ENCODE results near the gene TERT. TPM values are rescaled to one million over a fixed set of nuclear protein-coding genes. Genes with fewer than 3 reads are reported as not detected.

Gene TERT
- total RNA-seq, 3 donors from 2014 or later: under 0.01 TPM; not detected in 2

DNA sequence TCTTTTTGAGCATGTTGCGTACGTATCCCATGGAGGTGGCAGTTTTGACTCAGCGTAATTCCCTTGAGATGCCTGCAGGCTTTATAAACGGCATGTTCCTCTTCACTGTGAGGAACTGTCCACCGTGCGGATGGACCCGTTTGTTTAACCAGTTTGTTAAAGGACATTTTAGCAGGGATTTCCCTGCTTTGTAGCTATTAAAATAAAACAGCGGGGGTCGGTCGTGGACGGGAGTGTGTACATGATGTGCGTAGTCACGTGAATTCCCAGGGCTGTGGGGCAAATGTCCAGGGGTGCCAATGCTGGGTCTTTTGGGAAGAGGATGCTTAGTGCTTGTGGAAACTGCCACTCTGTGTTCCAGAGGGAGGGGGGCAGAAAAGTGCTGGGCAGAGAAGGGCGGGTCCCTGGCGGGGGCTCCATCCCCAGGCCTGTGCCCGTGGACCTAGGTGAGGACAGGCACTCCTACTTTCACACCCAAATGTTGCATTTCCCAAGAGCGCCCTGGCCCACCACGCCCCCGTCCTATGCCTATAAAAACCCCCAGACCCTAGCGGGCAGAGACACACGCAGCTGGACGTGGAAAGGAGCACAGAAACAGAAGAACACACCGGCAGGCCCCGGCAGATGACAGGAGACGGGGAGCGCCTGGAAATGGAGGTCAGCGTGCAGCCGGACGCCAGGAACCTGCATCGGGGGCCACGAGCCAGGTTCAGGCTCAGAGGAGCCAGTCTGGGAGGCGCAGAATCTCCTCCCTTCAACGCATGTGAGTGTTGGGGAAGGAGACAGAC is 4.0 kb upstream of the TERT start:
- no peak overlapping the region for H3K27ac ChIP-seq
- peaks cover 0 to 5% of the 10 kb centered on the region in 2 donors for H3K4me1 ChIP-seq
- TF ChIP-seq POLR2A (IDR thresholded peaks at IDR 0.05): no peak
- TF ChIP-seq POLR2AphosphoS5 (IDR thresholded peaks at IDR 0.05): no peak
- TF ChIP-seq, protein P1, sequence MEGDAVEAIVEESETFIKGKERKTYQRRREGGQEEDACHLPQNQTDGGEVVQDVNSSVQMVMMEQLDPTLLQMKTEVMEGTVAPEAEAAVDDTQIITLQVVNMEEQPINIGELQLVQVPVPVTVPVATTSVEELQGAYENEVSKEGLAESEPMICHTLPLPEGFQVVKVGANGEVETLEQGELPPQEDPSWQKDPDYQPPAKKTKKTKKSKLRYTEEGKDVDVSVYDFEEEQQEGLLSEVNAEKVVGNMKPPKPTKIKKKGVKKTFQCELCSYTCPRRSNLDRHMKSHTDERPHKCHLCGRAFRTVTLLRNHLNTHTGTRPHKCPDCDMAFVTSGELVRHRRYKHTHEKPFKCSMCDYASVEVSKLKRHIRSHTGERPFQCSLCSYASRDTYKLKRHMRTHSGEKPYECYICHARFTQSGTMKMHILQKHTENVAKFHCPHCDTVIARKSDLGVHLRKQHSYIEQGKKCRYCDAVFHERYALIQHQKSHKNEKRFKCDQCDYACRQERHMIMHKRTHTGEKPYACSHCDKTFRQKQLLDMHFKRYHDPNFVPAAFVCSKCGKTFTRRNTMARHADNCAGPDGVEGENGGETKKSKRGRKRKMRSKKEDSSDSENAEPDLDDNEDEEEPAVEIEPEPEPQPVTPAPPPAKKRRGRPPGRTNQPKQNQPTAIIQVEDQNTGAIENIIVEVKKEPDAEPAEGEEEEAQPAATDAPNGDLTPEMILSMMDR (IDR thresholded peaks at IDR 0.05): no peak
- H3K27me3 ChIP-seq: peaks cover 11 to 19% of the 10 kb centered on the region in 2 donors
- H3K4me3 ChIP-seq: no peak overlapping the region
- H3K36me3 ChIP-seq: no peaks in the 10 kb centered on the region
- H3K9me3 ChIP-seq: no peaks in the 10 kb centered on the region
- intact Hi-C loops (cut with DNase I; ENCODE audit: low total_unique reads): no loop called here
- DNase-seq (ENCODE audit: low spot score in 2 of 2): peak in 1 of 2 donors; percentile 42

- H3K27ac ChIP-seq: no peak overlapping the region
- no peaks in the 10 kb centered on the region for H3K36me3 ChIP-seq
- peak in 1 of 2 donors; percentile 31 for DNase-seq (ENCODE audit: low spot score in 2 of 2)
- H3K4me1 ChIP-seq: peaks cover 0 to 5% of the 10 kb centered on the region in 2 donors
- peaks cover 11 to 27% of the 10 kb centered on the region in 2 donors for H3K27me3 ChIP-seq
- no peaks in the 10 kb centered on the region for H3K9me3 ChIP-seq
- no peak overlapping the region for H3K4me3 ChIP-seq
- TF ChIP-seq POLR2AphosphoS5 (IDR thresholded peaks at IDR 0.05) (no peak), POLR2A (IDR thresholded peaks at IDR 0.05) (no peak)
- TF ChIP-seq, protein P1 (IDR thresholded peaks at IDR 0.05): no peak
- intact Hi-C loops (cut with DNase I; ENCODE audit: low total_unique reads): no loop called here
Measured at GRCh38 chr5:1298067-1298551, 3.2 kb upstream of the TERT start.

DNA sequence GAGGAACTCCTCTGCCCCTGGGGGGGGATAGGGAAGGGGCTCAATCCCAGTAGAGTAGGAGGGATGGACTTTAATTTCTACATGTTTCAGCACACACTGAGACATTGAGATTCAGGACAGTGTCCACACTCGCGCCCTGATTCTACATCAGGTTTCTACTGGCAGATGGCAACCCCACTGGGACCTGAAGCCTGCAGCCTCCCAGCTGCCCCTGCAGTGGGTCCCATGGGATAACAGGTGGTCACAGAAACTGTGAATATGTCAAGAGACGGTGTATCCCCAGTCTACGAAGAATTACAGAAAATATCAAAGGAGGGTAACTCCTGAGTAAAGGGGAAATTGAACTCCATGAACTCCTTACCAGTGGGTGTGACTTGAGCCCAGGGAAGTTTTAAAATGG is 2.4 kb upstream of the TERT start:
- no peak overlapping the region for H3K4me3 ChIP-seq
- H3K4me1 ChIP-seq: peaks cover 0 to 5% of the 10 kb centered on the region in 2 donors
- no peaks in the 10 kb centered on the region for H3K9me3 ChIP-seq
- H3K36me3 ChIP-seq: no peaks in the 10 kb centered on the region
- no peak overlapping the region for H3K27ac ChIP-seq
- intact Hi-C loops (cut with DNase I; ENCODE audit: low total_unique reads): no loop called here
- peaks cover 11 to 33% of the 10 kb centered on the region in 2 donors for H3K27me3 ChIP-seq
- TF ChIP-seq POLR2AphosphoS5 (IDR thresholded peaks at IDR 0.05) (no peak), POLR2A (IDR thresholded peaks at IDR 0.05) (no peak)
- TF ChIP-seq, protein P1 (IDR thresholded peaks at IDR 0.05): no peak
- DNase-seq (ENCODE audit: low spot score in 2 of 2): peak in 1 of 2 donors; percentile 17

DNA sequence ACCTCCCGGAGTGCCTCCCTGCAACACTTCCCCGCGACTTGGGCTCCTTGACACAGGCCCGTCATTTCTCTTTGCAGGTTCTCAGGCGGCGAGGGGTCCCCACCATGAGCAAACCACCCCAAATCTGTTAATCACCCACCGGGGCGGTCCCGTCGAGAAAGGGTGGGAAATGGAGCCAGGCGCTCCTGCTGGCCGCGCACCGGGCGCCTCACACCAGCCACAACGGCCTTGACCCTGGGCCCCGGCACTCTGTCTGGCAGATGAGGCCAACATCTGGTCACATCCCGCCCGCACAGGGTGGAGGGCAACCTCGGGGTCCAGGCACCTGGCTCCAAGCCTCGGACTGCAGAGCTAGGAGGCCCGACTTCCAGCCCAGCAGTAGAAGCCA is 776 bp upstream of the TERT start:
- Histone ChIP-seq H3K36me3 (no peaks in the 10 kb centered on the region), H3K9me3 (no peaks in the 10 kb centered on the region), H3K27ac (no peak overlapping the region), H3K27me3 (peaks cover 11 to 42% of the 10 kb centered on the region in 2 donors), H3K4me3 (no peak overlapping the region), H3K4me1 (peaks cover 0 to 5% of the 10 kb centered on the region in 2 donors)
- TF ChIP-seq, protein P1 (IDR thresholded peaks at IDR 0.05): no peak
- TF ChIP-seq POLR2A (IDR thresholded peaks at IDR 0.05): no peak
- TF ChIP-seq POLR2AphosphoS5 (IDR thresholded peaks at IDR 0.05): no peak
- no peak for DNase-seq (ENCODE audit: low spot score in 2 of 2)
- intact Hi-C loops (cut with DNase I; ENCODE audit: low total_unique reads): no loop called here

GRCh38 chr5:1294206-1294834 is 548 bp downstream of the TERT start:
- TF ChIP-seq POLR2AphosphoS5 (IDR thresholded peaks at IDR 0.05): no peak
- TF ChIP-seq, protein P1 (IDR thresholded peaks at IDR 0.05): no peak
- no peak for TF ChIP-seq POLR2A (IDR thresholded peaks at IDR 0.05)
- intact Hi-C loops (cut with DNase I; ENCODE audit: low total_unique reads): no loop called here
- H3K9me3 ChIP-seq: no peaks in the 10 kb centered on the region
- peak overlapping the region in 2 of 3 donors; percentile 35 to 51 for H3K4me3 ChIP-seq
- DNase-seq (ENCODE audit: low spot score in 2 of 2): peak in 1 of 2 donors; percentile 35
- H3K36me3 ChIP-seq: no peaks in the 10 kb centered on the region
- H3K27me3 ChIP-seq: peaks cover 11 to 42% of the 10 kb centered on the region in 2 donors
- H3K27ac ChIP-seq: no peak overlapping the region
- H3K4me1 ChIP-seq: peaks cover 0 to 5% of the 10 kb centered on the region in 2 donors

Data from breast epithelium (tissue), 4 donors.